Right lobe of liver (tissue), 6 donors: ENCODE data around the gene ADGRG6. TPM values are rescaled to one million over a fixed set of nuclear protein-coding genes. Genes with fewer than 3 reads are reported as not detected.

Source experiments
- ATAC-seq, 4 donors: fragments of 200-7000 bp; cut with Tn5 transposase; one replicate each; pipeline ENCODE4 v1.9.1; 2020; ENCODE audit warnings: mild to moderate bottlenecking in 4 of 4, moderate library complexity in 4 of 4
- DNase-seq, 3 donors: peaks; one replicate each; pipeline ENCODE4 v3.0.0-alpha.2; 2020
- H3K27ac ChIP-seq, 3 donors: fragments of 200-600 bp; one replicate each; pipeline ENCODE4 v1.8.0; 2022
- H3K27me3 ChIP-seq, 2 donors: fragments of 200-600 bp; one replicate each; pipeline ENCODE4 v1.8.0; 2022
- H3K36me3 ChIP-seq, 4 donors: fragments of 200-600 bp; sonication (generic) in 1 of 4; one replicate each; pipeline versions ENCODE4 v1.5.1 to v1.8.0; 2017 to 2022; ENCODE audit warnings: control low read depth in 1 of 4
- H3K4me1 ChIP-seq, 4 donors: fragments of 200-600 bp; sonication (generic) in 1 of 4; one replicate each; pipeline versions ENCODE4 v1.5.1 to v1.8.0; 2017 to 2022; ENCODE audit warnings: control low read depth in 1 of 4
- H3K4me3 ChIP-seq, 3 donors: fragments of 200-600 bp; one replicate each; pipeline ENCODE4 v1.8.0; 2022
- H3K9me3 ChIP-seq, 4 donors: fragments of 200-600 bp; sonication (generic) in 1 of 4; one replicate each; pipeline versions ENCODE4 v1.5.1 to v1.8.0; 2017 to 2022; ENCODE audit warnings: control low read depth in 1 of 4
- POLR2A ChIP-seq: fragments of 450-650 bp; IDR thresholded peaks from one replicate; pipeline ENCODE4 v1.6.1; 2017; ENCODE audit warnings: antibody characterized with exemption, mild to moderate bottlenecking
- WGBS: methylation state at CpG from one replicate; pipeline ENCODE4 v1.1.6; 2018; ENCODE audit warnings: low coverage, low lambda C conversion rate; ENCODE audit not compliant: insufficient coverage; ENCODE audit errors: missing lambda C conversion rate; 5-methylcytosine and 5-hydroxymethylcytosine counted together
- intact Hi-C, 2 donors: fragments of 100-400 bp; cut with DNase I; formaldehyde crosslinking; loops; one replicate each; pipeline versions ENCODE4 v1.11.2 to v1.14.1; 2022
- total RNA-seq, 6 experiments: library from RNA; depleted of rRNA in 2 of 6; stranded (reverse); fragments of >200 nt in 2 of 6; fragmentation: NEBNext Ultra II Directional in 3 of 6; extraction: Animal tissue kit (Norgen Biotek cat#: 25700) in 3 of 6; gene quantifications; one replicate each; pipeline versions ENCODE4 v1.1.0 to v1.2.4, GENCODE V29; 2016 to 2023
- TF ChIP-seq, protein P1 (sequence below), 4 donors: fragments of 200-600 bp in 3 of 4; fragments of 450-650 bp in 1 of 4; IDR thresholded peaks; one replicate each; pipeline versions ENCODE4 v1.5.1 to v1.8.0; 2016 to 2022; ENCODE audit warnings: antibody characterized with exemption in 4 of 4, mild to moderate bottlenecking in 2 of 4
- donor health status: DM: no; HTN: yes; CAD: no.
- donor health status: DM: no; HTN: no; CAD: no.
- donor health status: DM: no; HTN: no; CAD: no.
- donor health status: DM: no; HTN: yes; CAD: no.
- donor health status: DM: no; HTN: yes; CAD: no.

The ADGRG6 gene
- total RNA-seq, 6 experiments from 2014 or later, result 49.6 to 114 (median 94.6) TPM

DNA sequence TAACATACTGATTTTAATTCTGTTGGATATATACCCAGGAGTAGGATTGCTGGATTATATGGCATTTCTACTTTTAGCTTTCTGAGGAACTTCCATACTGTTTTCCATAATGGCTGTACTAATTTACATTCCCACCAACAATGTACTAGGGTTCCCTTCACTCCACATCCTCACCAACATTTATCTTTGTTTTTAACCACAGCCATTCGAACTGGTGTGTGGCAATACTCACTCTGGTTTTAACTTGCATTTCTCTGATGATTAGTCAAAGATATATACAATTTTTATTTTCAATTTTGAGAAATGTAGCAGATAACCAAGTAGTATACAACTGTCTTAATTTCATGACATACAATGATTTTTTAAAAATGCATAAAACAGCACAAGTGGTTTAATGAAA, 30.3 kb upstream of the ADGRG6 start:
- TF ChIP-seq POLR2A, result no peak
- TF ChIP-seq, protein P1, sequence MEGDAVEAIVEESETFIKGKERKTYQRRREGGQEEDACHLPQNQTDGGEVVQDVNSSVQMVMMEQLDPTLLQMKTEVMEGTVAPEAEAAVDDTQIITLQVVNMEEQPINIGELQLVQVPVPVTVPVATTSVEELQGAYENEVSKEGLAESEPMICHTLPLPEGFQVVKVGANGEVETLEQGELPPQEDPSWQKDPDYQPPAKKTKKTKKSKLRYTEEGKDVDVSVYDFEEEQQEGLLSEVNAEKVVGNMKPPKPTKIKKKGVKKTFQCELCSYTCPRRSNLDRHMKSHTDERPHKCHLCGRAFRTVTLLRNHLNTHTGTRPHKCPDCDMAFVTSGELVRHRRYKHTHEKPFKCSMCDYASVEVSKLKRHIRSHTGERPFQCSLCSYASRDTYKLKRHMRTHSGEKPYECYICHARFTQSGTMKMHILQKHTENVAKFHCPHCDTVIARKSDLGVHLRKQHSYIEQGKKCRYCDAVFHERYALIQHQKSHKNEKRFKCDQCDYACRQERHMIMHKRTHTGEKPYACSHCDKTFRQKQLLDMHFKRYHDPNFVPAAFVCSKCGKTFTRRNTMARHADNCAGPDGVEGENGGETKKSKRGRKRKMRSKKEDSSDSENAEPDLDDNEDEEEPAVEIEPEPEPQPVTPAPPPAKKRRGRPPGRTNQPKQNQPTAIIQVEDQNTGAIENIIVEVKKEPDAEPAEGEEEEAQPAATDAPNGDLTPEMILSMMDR (IDR thresholded peaks at IDR 0.05), result no peak

DNA sequence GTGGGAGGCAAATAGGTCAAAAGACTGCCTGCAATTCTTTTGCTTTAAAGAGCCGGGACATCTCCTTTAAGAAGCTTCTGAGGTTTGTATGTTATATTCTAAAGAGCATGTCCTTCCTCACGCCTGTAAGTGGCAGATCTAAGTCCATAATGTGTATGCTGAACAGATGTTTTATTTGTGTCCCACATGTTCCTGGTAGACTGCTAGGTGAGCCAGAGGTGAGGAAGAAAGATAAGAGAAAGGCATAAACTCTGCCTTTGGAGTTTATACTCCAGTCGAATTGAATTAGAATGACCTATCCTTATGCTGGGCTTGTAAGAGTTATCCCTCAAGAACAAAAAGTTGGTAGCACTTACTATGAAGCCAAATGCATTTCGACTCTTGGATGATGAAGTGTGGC, 27.2 kb upstream of the ADGRG6 start:
- WGBS, result 88% methylated on average over 4 of the region's 4 CpGs
- ATAC-seq, result no peak
- Histone ChIP-seq H3K27me3 (no peaks in the 10 kb centered on the region), H3K27ac (no peak overlapping the region), H3K4me1 (peaks cover 0 to 9% (median 0%) of the 10 kb centered on the region in 4 donors), H3K36me3 (no peaks in the 10 kb centered on the region), H3K9me3 (no peaks in the 10 kb centered on the region), H3K4me3 (no peak overlapping the region)
- intact Hi-C loops, result no loop called here
- TF ChIP-seq, protein P1 (IDR thresholded peaks at IDR 0.05), result no peak
- TF ChIP-seq POLR2A, result no peak
- DNase-seq, result no peak

More for the DNA sequence above, 30.3 kb upstream of the ADGRG6 start:
- no peak for ATAC-seq
- no peaks in the 10 kb centered on the region for H3K4me1 ChIP-seq
- no peaks in the 10 kb centered on the region for H3K27me3 ChIP-seq
- no peak for DNase-seq
- 40% methylated on average over 1 of the region's 1 CpG for WGBS
- H3K9me3 ChIP-seq, result no peaks in the 10 kb centered on the region
- no peak overlapping the region for H3K27ac ChIP-seq
- no peak overlapping the region for H3K4me3 ChIP-seq
- no peaks in the 10 kb centered on the region for H3K36me3 ChIP-seq
- intact Hi-C loops, result no loop called here

DNA sequence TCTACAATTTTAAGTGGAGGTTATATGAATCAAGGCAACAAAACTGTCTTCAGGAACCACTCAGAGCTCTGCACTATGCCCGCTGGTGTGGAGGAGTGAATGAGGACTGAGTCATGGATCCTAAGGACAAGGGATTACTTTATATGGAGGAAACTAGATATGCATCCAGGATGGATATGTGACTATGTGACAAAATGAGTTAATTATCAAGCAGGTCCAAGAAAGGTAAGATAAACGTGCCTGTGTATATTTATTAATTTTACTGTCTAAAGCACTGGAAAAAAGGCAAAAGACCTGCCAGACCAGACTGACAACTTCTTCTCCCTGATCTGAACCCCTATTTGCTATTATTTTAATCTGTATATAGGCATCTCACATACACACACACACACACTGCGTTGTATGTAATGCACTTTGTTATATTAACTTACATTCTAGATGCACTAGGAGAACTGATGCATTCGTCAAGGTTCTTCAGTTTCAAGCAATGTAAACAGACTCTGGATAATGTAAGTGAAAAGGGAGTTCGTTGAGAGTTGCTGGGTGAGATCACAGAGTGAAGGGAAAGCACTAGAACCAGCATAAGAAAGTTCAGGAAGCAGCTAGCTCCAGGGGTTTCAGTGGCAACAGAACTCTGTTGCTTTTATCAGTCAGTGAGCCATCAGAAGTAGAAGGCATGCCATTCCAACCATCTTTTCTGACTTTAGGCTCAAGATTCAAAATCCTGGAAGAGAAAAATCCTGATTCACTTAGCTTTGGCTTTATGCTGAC, 26.4 kb upstream of the ADGRG6 start:
- H3K27me3 ChIP-seq, result no peaks in the 10 kb centered on the region
- H3K9me3 ChIP-seq, result no peaks in the 10 kb centered on the region
- no peak for TF ChIP-seq POLR2A
- TF ChIP-seq, protein P1 (IDR thresholded peaks at IDR 0.05), result no peak
- intact Hi-C loops, result no loop called here
- H3K36me3 ChIP-seq, result no peaks in the 10 kb centered on the region
- DNase-seq (no peak), ATAC-seq (no peak)
- H3K27ac ChIP-seq, result no peak overlapping the region
- no peak overlapping the region for H3K4me3 ChIP-seq
- peaks cover 0 to 15% (median 0%) of the 10 kb centered on the region in 4 donors for H3K4me1 ChIP-seq
- WGBS, result 48% methylated on average over 5 of the region's 5 CpGs

DNA sequence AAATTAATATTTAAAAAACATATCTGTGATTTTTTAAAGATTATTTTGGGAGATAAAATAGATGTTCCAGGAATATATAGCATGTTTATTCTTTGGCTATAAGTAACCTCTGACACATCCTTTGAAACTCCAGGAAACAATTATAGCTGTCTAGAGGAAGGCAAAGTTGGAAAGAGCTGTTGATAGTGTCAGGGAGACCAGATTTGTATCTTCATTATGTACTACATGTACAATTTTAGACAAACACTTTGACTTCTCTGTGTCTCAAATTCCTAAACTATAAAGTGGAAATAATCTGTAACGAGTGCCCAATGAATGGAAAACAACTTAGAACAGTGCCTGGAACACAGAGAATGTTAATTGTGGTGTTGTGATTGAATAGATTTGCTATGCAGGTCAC, 25.6 kb upstream of the ADGRG6 start:
- no peak for DNase-seq
- Histone ChIP-seq H3K9me3 (no peaks in the 10 kb centered on the region), H3K27ac (no peak overlapping the region), H3K4me3 (no peak overlapping the region), H3K4me1 (peaks cover 0 to 15% (median 0%) of the 10 kb centered on the region in 4 donors), H3K27me3 (no peaks in the 10 kb centered on the region), H3K36me3 (no peaks in the 10 kb centered on the region)
- TF ChIP-seq, protein P1 (IDR thresholded peaks at IDR 0.05), result no peak
- no peak for TF ChIP-seq POLR2A
- intact Hi-C loops, result no loop called here
- ATAC-seq, result no peak
- WGBS, result 71% methylated on average over 1 of the region's 1 CpG
